ENCODE measurements around the gene GNB1L. TPM values are rescaled to one million over a fixed set of nuclear protein-coding genes. Genes with fewer than 3 reads are reported as not detected.

GNB1L gene
- total and polyA plus RNA-seq, 4 donors: 4.5 to 9.3 (median 6.7) TPM

- DNase-seq: peak in 1 of 3 donors; percentile 6
- H3K4me1 ChIP-seq (ENCODE audit: control insufficient read depth in 5 of 5, insufficient read depth in 5 of 5, low read length in 5 of 5): no peaks in the 10 kb centered on the region
- H3K27me3 ChIP-seq (ENCODE audit: control insufficient read depth in 3 of 3, insufficient read depth in 3 of 3, low read length in 2 of 3): no peaks in the 10 kb centered on the region
- H3K9me3 ChIP-seq (ENCODE audit: control insufficient read depth in 4 of 4, insufficient read depth in 3 of 4, low read length in 3 of 4): no peaks in the 10 kb centered on the region
- no peak overlapping the region for H3K9ac ChIP-seq (ENCODE audit: insufficient read depth in 1 of 2, low read length in 2 of 2)
- no peak for TF ChIP-seq CTCF (IDR thresholded peaks at IDR 0.05; ENCODE audit: control extremely low read depth, extremely low read depth)
- ATAC-seq (ENCODE audit: insufficient read depth, low FRiP score): no peak
- no peak overlapping the region for H3K27ac ChIP-seq (ENCODE audit: low read depth in 1 of 2, low read length in 1 of 2)
- H3K4me3 ChIP-seq: no peak overlapping the region
- 89 to 91% methylated on average over 7 of the region's 7 CpGs for WGBS, 2 donors
- no peaks in the 10 kb centered on the region for H3K36me3 ChIP-seq (ENCODE audit: control insufficient read depth in 4 of 4, insufficient read depth in 4 of 4, low read length in 4 of 4)
Observed at GRCh38 chr22:19867617-19868016, 12.9 kb upstream of the GNB1L start.

- Histone ChIP-seq H3K27ac (ENCODE audit: low read depth in 1 of 2, low read length in 1 of 2) (no peak overlapping the region), H3K9ac (ENCODE audit: insufficient read depth in 1 of 2, low read length in 2 of 2) (no peak overlapping the region), H3K9me3 (ENCODE audit: control insufficient read depth in 4 of 4, insufficient read depth in 3 of 4, low read length in 3 of 4) (no peaks in the 10 kb centered on the region), H3K36me3 (ENCODE audit: control insufficient read depth in 4 of 4, insufficient read depth in 4 of 4, low read length in 4 of 4) (no peaks in the 10 kb centered on the region), H3K27me3 (ENCODE audit: control insufficient read depth in 3 of 3, insufficient read depth in 3 of 3, low read length in 2 of 3) (no peaks in the 10 kb centered on the region), H3K4me1 (ENCODE audit: control insufficient read depth in 5 of 5, insufficient read depth in 5 of 5, low read length in 5 of 5) (no peaks in the 10 kb centered on the region), H3K4me3 (no peak overlapping the region)
- WGBS, 2 donors: 89 to 98% methylated on average over 3 of the region's 3 CpGs
- no peak for TF ChIP-seq CTCF (IDR thresholded peaks at IDR 0.05; ENCODE audit: control extremely low read depth, extremely low read depth)
- ATAC-seq (ENCODE audit: insufficient read depth, low FRiP score) (no peak), DNase-seq (no peak)
Observed at GRCh38 chr22:19866665-19867009, 12.0 kb upstream of the GNB1L start.

GRCh38 chr22:19865141-19865829, 10.6 kb upstream of the GNB1L start:
- no peak overlapping the region for H3K9ac ChIP-seq (ENCODE audit: insufficient read depth in 1 of 2, low read length in 2 of 2)
- no peaks in the 10 kb centered on the region for H3K27me3 ChIP-seq (ENCODE audit: control insufficient read depth in 3 of 3, insufficient read depth in 3 of 3, low read length in 2 of 3)
- no peaks in the 10 kb centered on the region for H3K36me3 ChIP-seq (ENCODE audit: control insufficient read depth in 4 of 4, insufficient read depth in 4 of 4, low read length in 4 of 4)
- no peak overlapping the region for H3K4me3 ChIP-seq
- no peak for TF ChIP-seq CTCF (IDR thresholded peaks at IDR 0.05; ENCODE audit: control extremely low read depth, extremely low read depth)
- H3K9me3 ChIP-seq (ENCODE audit: control insufficient read depth in 4 of 4, insufficient read depth in 3 of 4, low read length in 3 of 4): no peaks in the 10 kb centered on the region
- H3K27ac ChIP-seq (ENCODE audit: low read depth in 1 of 2, low read length in 1 of 2): no peak overlapping the region
- no peaks in the 10 kb centered on the region for H3K4me1 ChIP-seq (ENCODE audit: control insufficient read depth in 5 of 5, insufficient read depth in 5 of 5, low read length in 5 of 5)
- ATAC-seq (ENCODE audit: insufficient read depth, low FRiP score) (peak; percentile 19), DNase-seq (no peak)
- WGBS, 2 donors: 72 to 79% methylated on average over 12 of the region's 12 CpGs
